Measurements from ENCODE around the gene TEX101.
"Not testable (repeated sequence)": the region's sequence is repeated elsewhere in the genome, so short reads cannot be mapped to it uniquely, and the experiment has no call there.

The TEX101 gene

GRCh38 chr19:43414554-43414953 lies at the start of gene TEX101:
Gene TEX101 (plus strand): TSS chr19:43414890. CDS start chr19:43415920, 1,030 bp downstream.
- H3K27ac ChIP-seq (ENCODE audit: low read length) = no peak within 1 kb of the TSS
- H3K9me3 ChIP-seq (ENCODE audit: control insufficient read depth in 1 of 2, low read length in 2 of 2) = no peaks in the 10 kb centered on the region

GRCh38 chr19:43365677-43366076 lies 49.0 kb upstream of the TEX101 start:
- H3K4me3 ChIP-seq (ENCODE audit: low read depth in 1 of 2, low read length in 2 of 2); H3K27ac ChIP-seq (ENCODE audit: low read length); H3K36me3 ChIP-seq (ENCODE audit: control insufficient read depth in 1 of 2, insufficient read depth in 2 of 2, low read length in 2 of 2); H3K9me3 ChIP-seq (ENCODE audit: control insufficient read depth in 1 of 2, low read length in 2 of 2); H3K27me3 ChIP-seq (ENCODE audit: low read depth, low read length); H3K4me1 ChIP-seq (ENCODE audit: control insufficient read depth in 1 of 2, insufficient read depth in 2 of 2, low read length in 2 of 2): not testable (repeated sequence)

More at GRCh38 chr19:43414554-43414953, at the start of gene TEX101:
- Histone ChIP-seq H3K4me1 (ENCODE audit: control insufficient read depth in 1 of 2, insufficient read depth in 2 of 2, low read length in 2 of 2) (no peaks in the 10 kb centered on the region), H3K36me3 (ENCODE audit: control insufficient read depth in 1 of 2, insufficient read depth in 2 of 2, low read length in 2 of 2) (no peaks in the 10 kb centered on the region), H3K27me3 (ENCODE audit: low read depth, low read length) (no peaks in the 10 kb centered on the region), H3K4me3 (ENCODE audit: low read depth in 1 of 2, low read length in 2 of 2) (no peak within 1 kb of the TSS)

- Histone ChIP-seq H3K27ac (ENCODE audit: low read length) (no peak overlapping the region), H3K36me3 (ENCODE audit: control insufficient read depth in 1 of 2, insufficient read depth in 2 of 2, low read length in 2 of 2) (no peaks in the 10 kb centered on the region), H3K27me3 (ENCODE audit: low read depth, low read length) (no peaks in the 10 kb centered on the region), H3K4me1 (ENCODE audit: control insufficient read depth in 1 of 2, insufficient read depth in 2 of 2, low read length in 2 of 2) (no peaks in the 10 kb centered on the region), H3K9me3 (ENCODE audit: control insufficient read depth in 1 of 2, low read length in 2 of 2) (no peaks in the 10 kb centered on the region), H3K4me3 (ENCODE audit: low read depth in 1 of 2, low read length in 2 of 2) (no peak overlapping the region)
Observed at GRCh38 chr19:43367822-43368221, 46.9 kb upstream of the TEX101 start.

GRCh38 chr19:43368897-43369296 lies 45.8 kb upstream of the TEX101 start:
- not testable (repeated sequence) for H3K9me3 ChIP-seq (ENCODE audit: control insufficient read depth in 1 of 2, low read length in 2 of 2); H3K4me1 ChIP-seq (ENCODE audit: control insufficient read depth in 1 of 2, insufficient read depth in 2 of 2, low read length in 2 of 2); H3K27ac ChIP-seq (ENCODE audit: low read length); H3K27me3 ChIP-seq (ENCODE audit: low read depth, low read length); H3K36me3 ChIP-seq (ENCODE audit: control insufficient read depth in 1 of 2, insufficient read depth in 2 of 2, low read length in 2 of 2); H3K4me3 ChIP-seq (ENCODE audit: low read depth in 1 of 2, low read length in 2 of 2)

- Histone ChIP-seq H3K27ac (ENCODE audit: low read length) (no peak overlapping the region), H3K9me3 (ENCODE audit: control insufficient read depth in 1 of 2, low read length in 2 of 2) (no peaks in the 10 kb centered on the region), H3K4me3 (ENCODE audit: low read depth in 1 of 2, low read length in 2 of 2) (no peak overlapping the region), H3K4me1 (ENCODE audit: control insufficient read depth in 1 of 2, insufficient read depth in 2 of 2, low read length in 2 of 2) (no peaks in the 10 kb centered on the region), H3K27me3 (ENCODE audit: low read depth, low read length) (no peaks in the 10 kb centered on the region), H3K36me3 (ENCODE audit: control insufficient read depth in 1 of 2, insufficient read depth in 2 of 2, low read length in 2 of 2) (no peaks in the 10 kb centered on the region)
Observed at GRCh38 chr19:43371909-43372308, 42.8 kb upstream of the TEX101 start.

GRCh38 chr19:43372462-43372861 lies 42.2 kb upstream of the TEX101 start:
- Histone ChIP-seq H3K4me3 (ENCODE audit: low read depth in 1 of 2, low read length in 2 of 2) (no peak overlapping the region), H3K4me1 (ENCODE audit: control insufficient read depth in 1 of 2, insufficient read depth in 2 of 2, low read length in 2 of 2) (no peaks in the 10 kb centered on the region), H3K36me3 (ENCODE audit: control insufficient read depth in 1 of 2, insufficient read depth in 2 of 2, low read length in 2 of 2) (no peaks in the 10 kb centered on the region), H3K27me3 (ENCODE audit: low read depth, low read length) (no peaks in the 10 kb centered on the region), H3K9me3 (ENCODE audit: control insufficient read depth in 1 of 2, low read length in 2 of 2) (no peaks in the 10 kb centered on the region), H3K27ac (ENCODE audit: low read length) (no peak overlapping the region)

GRCh38 chr19:43377624-43378023 lies 37.1 kb upstream of the TEX101 start:
- not testable (repeated sequence) for H3K27ac ChIP-seq (ENCODE audit: low read length); H3K4me3 ChIP-seq (ENCODE audit: low read depth in 1 of 2, low read length in 2 of 2); H3K36me3 ChIP-seq (ENCODE audit: control insufficient read depth in 1 of 2, insufficient read depth in 2 of 2, low read length in 2 of 2); H3K4me1 ChIP-seq (ENCODE audit: control insufficient read depth in 1 of 2, insufficient read depth in 2 of 2, low read length in 2 of 2); H3K9me3 ChIP-seq (ENCODE audit: control insufficient read depth in 1 of 2, low read length in 2 of 2); H3K27me3 ChIP-seq (ENCODE audit: low read depth, low read length)

GRCh38 chr19:43380008-43380407 lies 34.7 kb upstream of the TEX101 start:
- no peaks in the 10 kb centered on the region for H3K36me3 ChIP-seq (ENCODE audit: control insufficient read depth in 1 of 2, insufficient read depth in 2 of 2, low read length in 2 of 2)
- H3K9me3 ChIP-seq (ENCODE audit: control insufficient read depth in 1 of 2, low read length in 2 of 2) = no peaks in the 10 kb centered on the region
- H3K4me3 ChIP-seq (ENCODE audit: low read depth in 1 of 2, low read length in 2 of 2) = no peak overlapping the region
- no peaks in the 10 kb centered on the region for H3K27me3 ChIP-seq (ENCODE audit: low read depth, low read length)
- no peak overlapping the region for H3K27ac ChIP-seq (ENCODE audit: low read length)
- no peaks in the 10 kb centered on the region for H3K4me1 ChIP-seq (ENCODE audit: control insufficient read depth in 1 of 2, insufficient read depth in 2 of 2, low read length in 2 of 2)

- H3K36me3 ChIP-seq (ENCODE audit: control insufficient read depth in 1 of 2, insufficient read depth in 2 of 2, low read length in 2 of 2) = no peaks in the 10 kb centered on the region
- H3K27ac ChIP-seq (ENCODE audit: low read length) = no peak overlapping the region
- H3K27me3 ChIP-seq (ENCODE audit: low read depth, low read length) = no peaks in the 10 kb centered on the region
Observed at GRCh38 chr19:43380771-43381386, 33.8 kb upstream of the TEX101 start.

GRCh38 chr19:43382586-43383216 lies 32.0 kb upstream of the TEX101 start:
- H3K9me3 ChIP-seq (ENCODE audit: control insufficient read depth in 1 of 2, low read length in 2 of 2); H3K36me3 ChIP-seq (ENCODE audit: control insufficient read depth in 1 of 2, insufficient read depth in 2 of 2, low read length in 2 of 2); H3K4me1 ChIP-seq (ENCODE audit: control insufficient read depth in 1 of 2, insufficient read depth in 2 of 2, low read length in 2 of 2); H3K4me3 ChIP-seq (ENCODE audit: low read depth in 1 of 2, low read length in 2 of 2); H3K27ac ChIP-seq (ENCODE audit: low read length); H3K27me3 ChIP-seq (ENCODE audit: low read depth, low read length): not testable (repeated sequence)

More at GRCh38 chr19:43380771-43381386, 33.8 kb upstream of the TEX101 start:
- H3K9me3 ChIP-seq (ENCODE audit: control insufficient read depth in 1 of 2, low read length in 2 of 2) = no peaks in the 10 kb centered on the region
- no peaks in the 10 kb centered on the region for H3K4me1 ChIP-seq (ENCODE audit: control insufficient read depth in 1 of 2, insufficient read depth in 2 of 2, low read length in 2 of 2)
- no peak overlapping the region for H3K4me3 ChIP-seq (ENCODE audit: low read depth in 1 of 2, low read length in 2 of 2)

- H3K27me3 ChIP-seq (ENCODE audit: low read depth, low read length); H3K27ac ChIP-seq (ENCODE audit: low read length); H3K9me3 ChIP-seq (ENCODE audit: control insufficient read depth in 1 of 2, low read length in 2 of 2): not testable (repeated sequence)
Observed at GRCh38 chr19:43383254-43383653, 31.4 kb upstream of the TEX101 start.

GRCh38 chr19:43383759-43384158 lies 30.9 kb upstream of the TEX101 start:
- not testable (repeated sequence) for H3K27ac ChIP-seq (ENCODE audit: low read length); H3K9me3 ChIP-seq (ENCODE audit: control insufficient read depth in 1 of 2, low read length in 2 of 2); H3K27me3 ChIP-seq (ENCODE audit: low read depth, low read length); H3K36me3 ChIP-seq (ENCODE audit: control insufficient read depth in 1 of 2, insufficient read depth in 2 of 2, low read length in 2 of 2); H3K4me3 ChIP-seq (ENCODE audit: low read depth in 1 of 2, low read length in 2 of 2); H3K4me1 ChIP-seq (ENCODE audit: control insufficient read depth in 1 of 2, insufficient read depth in 2 of 2, low read length in 2 of 2)

More at GRCh38 chr19:43383254-43383653, 31.4 kb upstream of the TEX101 start:
- H3K4me3 ChIP-seq (ENCODE audit: low read depth in 1 of 2, low read length in 2 of 2); H3K4me1 ChIP-seq (ENCODE audit: control insufficient read depth in 1 of 2, insufficient read depth in 2 of 2, low read length in 2 of 2); H3K36me3 ChIP-seq (ENCODE audit: control insufficient read depth in 1 of 2, insufficient read depth in 2 of 2, low read length in 2 of 2): not testable (repeated sequence)
